ENCODE results near the gene MISP.

The MISP gene

DNA sequence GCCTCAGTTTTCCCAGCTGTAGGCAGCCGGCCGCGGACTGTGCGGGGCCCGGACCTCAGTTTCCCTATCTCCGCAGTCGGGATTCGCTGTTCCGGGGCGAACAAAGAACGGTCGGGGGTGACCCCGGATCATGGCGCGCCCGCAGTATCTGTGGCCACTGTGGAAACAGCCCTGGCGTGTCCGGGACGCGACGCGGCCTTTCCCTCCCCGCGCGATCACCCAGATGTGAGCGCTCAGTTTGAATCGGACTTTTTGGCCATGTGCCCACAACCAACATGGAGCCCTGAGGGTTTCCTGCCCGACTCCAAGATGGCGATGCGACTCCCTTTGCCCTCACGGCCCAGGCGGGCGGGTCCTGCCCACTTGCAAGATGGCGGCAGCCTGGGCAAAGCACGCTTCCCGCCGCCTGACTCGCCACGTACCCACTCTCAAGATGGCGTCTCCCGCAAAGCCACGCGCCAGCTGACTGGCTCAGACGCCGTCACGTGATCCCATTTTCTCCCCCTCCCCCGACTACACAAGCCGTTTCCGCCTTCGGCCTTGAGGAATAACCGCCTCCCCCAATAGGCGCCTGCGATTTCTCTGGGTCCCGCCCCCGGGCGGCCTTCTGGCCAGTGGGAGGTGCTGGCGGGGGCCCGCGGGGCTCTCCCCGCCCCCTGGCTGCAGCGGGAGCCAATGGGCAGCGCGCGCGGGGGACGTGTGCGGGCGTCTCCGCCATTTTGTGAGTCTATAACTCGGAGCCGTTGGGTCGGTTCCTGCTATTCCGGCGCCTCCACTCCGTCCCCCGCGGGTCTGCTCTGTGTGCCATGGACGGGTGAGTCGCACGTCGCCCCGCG is 46.0 kb downstream of the MISP start, which contains the start of gene PTBP1:
Gene PTBP1, plus strand, starts transcription at position 761 of the 836 bp plus-strand sequence. Its CDS starts 46 bp downstream, at position 807.
- FAIRE-seq, result peak; percentile 90
- peak; percentile 96 for DNase-seq (ENCODE audit: low spot score)

- FAIRE-seq, result peak; percentile 93
These were observed 46.9 kb downstream of the MISP start for GRCh38 chr19:797528-798414.

DNA sequence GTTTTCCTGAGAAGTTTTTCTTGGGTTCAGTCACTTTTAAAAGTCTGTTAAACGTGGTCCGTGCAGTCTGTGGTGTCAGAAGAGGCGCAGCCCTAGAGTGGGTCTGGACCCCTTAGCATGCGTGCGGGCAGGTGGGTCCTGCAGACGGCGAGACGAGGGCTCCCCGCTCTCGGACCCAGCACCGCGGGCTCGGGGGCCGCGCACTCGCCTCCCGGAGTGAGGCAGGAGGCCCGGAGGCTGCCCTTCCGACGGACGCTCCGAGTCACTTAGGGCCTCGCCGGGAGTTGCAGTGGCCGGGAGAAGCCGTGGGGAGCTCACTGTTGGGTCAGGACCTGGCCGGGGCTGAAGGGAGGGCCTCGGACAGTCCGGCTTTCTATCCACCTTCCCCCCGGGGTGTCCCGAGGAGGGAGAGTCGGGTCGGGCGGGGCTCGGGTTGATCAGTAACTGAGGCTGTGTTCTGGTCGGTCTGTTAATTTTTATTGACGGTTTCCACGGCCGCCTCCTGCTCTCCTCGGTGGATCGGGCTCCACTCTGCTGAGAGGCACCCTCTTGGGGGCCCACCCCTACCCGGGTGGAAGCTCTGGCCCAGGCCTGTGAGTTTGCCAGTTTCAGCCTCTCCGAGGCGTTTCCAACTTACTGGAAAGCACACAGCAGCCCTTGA is 47.6 kb downstream of the MISP start:
- no peak for FAIRE-seq
- DNase-seq (ENCODE audit: low spot score), result no peak

More at GRCh38 chr19:797528-798414, 46.9 kb downstream of the MISP start:
- DNase-seq (ENCODE audit: low spot score), result peak; percentile 93

- DNase-seq (ENCODE audit: low spot score), result no peak
- FAIRE-seq, result no peak
These were observed 48.4 kb downstream of the MISP start for GRCh38 chr19:799076-799881.

DNA sequence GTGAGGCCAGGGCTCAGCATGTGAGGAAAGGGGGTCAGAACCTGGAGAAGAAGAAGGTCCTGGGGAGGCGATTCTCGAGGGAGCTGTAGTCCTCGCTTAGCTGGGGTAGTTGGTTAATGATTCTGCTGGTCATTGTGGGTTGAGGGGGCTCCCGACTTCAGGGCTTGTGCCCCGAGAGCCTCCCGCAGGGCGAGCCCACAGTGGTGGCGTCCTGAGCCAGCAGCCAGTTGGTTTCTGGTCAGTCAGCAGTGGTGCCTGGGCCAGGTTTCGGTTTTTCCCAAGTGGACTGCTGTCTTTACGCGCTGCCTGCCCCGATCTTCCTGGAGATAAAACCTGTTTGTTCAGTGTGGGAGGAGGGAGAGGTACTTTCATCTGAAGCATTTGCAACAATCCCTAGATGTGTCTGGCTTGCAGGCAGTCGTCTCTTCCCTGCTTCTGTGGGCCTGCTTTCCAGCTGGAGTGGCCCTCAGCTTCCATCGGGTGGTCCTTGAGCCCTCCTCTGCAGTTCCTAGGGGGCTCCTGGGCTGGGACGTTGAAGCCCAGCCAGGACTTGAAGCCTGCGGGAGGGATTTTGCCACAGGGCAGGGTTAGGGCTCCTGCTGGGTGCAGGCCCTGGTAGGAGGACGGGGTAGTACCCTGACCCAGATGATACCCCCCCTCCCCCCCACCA is 49.6 kb downstream of the MISP start:
- no peak for FAIRE-seq
- DNase-seq (ENCODE audit: low spot score), result no peak

DNA sequence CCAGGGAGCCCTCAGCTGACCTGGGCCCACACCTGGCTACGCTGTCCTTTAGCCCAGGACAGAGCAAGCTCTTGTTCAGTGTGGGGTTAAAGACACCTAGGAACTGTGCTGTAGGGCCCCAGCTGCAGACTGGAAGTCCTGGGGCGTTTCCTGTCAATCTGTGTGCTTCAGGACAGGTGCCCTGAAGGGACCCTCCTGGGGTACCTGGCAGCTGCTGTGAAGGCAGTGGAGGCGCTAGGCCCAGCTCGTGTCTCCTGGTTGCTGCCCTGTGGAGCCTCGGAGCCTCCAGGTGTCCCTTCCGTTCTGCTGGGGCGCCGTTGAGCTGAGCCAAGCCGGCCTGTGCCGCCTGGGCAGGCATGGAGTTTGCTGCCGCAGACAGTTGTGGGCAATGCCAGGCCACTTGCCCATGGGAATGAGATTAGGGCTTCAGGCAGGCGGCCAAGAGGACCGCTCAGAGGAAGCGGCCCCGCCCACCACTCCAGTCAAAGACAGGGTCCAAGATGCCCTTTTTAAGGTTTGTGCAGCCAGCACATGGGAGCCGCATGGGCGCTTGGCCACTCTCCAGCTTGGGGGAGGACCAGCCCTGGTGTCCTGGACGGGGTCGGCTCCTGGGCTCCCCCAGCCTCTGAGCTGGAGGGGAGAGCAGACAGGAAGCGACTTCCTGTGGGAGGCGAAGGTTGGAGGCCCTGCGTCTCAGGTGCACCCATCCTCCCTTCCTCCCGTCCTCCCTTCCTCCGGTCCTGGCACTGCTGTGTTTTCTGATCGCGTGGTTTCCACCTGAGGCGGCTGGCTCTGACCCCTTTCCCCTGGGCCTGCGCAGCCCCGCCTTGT is 50.3 kb downstream of the MISP start:
- FAIRE-seq (no peak), DNase-seq (ENCODE audit: low spot score) (no peak)

DNA sequence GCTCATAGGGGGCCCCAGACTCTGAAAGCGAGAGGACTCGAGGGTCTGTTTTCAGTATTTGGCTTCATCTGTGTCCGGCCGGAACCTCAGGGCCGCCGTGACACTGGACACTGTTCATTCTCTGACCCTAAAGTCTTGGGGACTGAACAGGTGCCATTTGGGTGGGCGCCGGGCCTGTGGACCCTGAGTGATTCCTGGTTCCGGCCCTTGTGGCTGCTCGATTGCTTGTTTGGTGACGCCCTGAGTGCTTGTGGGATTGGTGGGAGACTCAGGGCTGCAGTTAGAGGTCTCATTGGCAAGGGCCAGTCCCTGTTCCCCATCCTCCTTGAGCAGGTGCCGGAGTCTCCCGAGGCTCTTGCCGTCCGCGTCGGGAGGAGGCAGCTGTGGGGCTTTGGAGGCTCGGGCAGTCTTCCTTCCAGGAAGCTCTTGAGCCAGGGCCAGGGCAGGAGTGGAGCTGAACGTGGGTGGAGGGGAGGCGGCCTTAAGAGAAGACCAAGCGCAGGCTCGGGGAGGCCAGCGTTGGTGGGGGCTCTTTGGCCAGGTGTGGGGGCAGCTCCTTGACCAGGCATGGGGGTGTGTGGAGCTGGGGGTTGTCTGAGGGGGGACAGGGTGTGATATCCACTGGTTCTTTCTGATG is 51.1 kb downstream of the MISP start:
- FAIRE-seq (no peak), DNase-seq (ENCODE audit: low spot score) (no peak)

DNA sequence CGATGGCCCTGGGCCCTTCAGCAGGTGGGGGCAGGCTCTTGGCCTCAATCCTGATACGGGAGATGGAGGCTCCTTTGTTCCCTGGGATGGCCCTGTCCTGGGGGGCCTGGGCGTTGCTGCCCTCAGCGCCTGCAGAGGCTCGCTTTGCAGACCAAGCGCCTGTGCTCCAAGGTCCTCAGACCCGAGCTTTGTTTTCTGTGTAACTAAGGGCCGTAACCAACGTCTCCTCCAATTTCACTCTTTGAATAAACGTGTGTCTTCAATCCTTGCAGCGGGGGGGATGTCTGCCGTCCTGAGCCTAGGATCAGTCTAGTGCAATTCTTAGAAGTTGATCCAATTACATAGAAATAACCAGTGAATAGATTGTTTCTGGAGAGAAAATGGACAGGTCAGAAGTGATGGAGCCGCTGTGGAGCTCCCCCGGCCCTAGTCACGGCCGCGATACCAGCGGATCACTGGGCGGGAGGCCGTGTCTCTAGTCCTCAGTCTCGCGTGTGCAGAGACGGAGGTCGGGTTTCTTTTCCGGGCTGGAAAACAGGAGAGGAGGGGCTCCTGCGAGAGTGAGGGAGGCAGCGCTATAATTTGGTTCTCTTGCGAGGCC is 51.7 kb downstream of the MISP start:
- FAIRE-seq (no peak), DNase-seq (ENCODE audit: low spot score) (no peak)

DNA sequence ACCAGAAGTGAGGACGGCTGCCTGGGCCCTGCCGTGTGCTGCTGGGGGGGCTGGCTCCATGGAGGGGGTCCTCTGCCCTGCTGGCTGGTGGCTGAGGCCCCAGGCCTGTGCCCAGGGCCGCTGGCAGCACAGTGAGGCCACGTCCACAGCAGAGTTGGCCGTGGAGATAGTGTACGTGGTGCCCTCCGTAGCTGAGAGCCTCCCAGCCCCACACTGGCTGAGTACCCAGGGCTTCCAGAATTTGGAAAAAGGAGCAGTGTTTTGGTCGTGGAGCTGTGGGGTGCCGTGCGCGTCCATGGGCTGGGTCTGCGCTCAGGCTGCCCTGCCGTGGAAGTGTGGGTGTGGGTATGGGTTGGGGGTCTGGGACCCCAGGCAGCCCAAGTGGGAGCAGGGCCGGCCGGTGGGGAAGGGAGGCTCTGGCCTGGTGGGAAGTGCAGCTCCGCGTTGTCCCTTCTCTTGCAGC is 52.2 kb downstream of the MISP start:
- DNase-seq (ENCODE audit: low spot score) (no peak), FAIRE-seq (no peak)

- no peak for DNase-seq (ENCODE audit: low spot score)
- FAIRE-seq, result no peak
These were observed 52.9 kb downstream of the MISP start for GRCh38 chr19:803686-804418.

GRCh38 chr19:804419-805165 is 53.7 kb downstream of the MISP start:
- DNase-seq (ENCODE audit: low spot score), result no peak
- no peak for FAIRE-seq

GRCh38 chr19:805166-805551 is 54.2 kb downstream of the MISP start:
- no peak for DNase-seq (ENCODE audit: low spot score)
- no peak for FAIRE-seq

DNA sequence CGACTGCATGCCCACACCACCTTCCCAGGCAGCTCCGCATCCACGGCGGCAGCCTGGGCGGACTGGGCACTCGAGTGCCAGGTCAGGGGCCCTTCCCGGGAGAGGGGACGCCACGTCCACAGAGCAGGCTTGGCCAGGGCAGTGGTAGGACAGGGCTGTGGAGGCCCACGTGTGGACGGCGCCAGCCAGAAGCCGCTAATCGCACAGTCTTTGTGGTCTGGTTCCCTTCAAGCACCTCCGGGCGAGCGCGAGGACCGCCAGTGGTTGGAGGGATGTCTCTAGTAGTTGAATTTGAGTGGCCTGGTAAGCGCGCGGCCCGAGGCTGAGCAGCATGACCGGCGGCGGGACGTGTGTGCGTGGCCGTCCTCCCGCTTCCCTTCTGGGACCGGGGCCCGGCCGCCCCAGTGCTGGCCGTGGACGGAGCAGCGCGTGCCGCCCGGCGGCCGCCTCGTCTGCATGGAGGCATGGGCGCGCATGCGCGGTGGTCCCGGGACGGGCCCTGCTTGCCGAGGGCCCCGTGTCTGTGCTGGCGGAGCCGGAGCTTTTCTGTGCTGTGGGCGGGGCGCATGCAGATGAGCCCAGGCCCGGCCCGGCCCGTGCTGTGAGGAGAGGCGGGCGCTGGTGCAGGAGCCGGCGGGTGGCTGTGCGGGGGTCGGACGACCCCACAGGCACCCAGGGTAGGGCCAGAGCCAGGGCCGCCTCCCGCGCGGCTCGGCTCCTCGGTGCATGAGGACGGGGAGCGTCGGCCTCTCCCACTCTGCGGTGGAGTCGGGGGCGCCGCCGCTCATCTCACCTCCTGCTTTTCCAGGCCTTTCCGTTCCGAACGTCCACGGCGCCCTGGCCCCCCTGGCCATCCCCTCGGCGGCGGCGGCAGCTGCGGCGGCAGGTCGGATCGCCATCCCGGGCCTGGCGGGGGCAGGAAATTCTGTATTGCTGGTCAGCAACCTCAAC is 55.0 kb downstream of the MISP start:
- FAIRE-seq (no peak), DNase-seq (ENCODE audit: low spot score) (no peak)

GRCh38 chr19:806815-807421 is 56.0 kb downstream of the MISP start:
- no peak for DNase-seq (ENCODE audit: low spot score)

DNA sequence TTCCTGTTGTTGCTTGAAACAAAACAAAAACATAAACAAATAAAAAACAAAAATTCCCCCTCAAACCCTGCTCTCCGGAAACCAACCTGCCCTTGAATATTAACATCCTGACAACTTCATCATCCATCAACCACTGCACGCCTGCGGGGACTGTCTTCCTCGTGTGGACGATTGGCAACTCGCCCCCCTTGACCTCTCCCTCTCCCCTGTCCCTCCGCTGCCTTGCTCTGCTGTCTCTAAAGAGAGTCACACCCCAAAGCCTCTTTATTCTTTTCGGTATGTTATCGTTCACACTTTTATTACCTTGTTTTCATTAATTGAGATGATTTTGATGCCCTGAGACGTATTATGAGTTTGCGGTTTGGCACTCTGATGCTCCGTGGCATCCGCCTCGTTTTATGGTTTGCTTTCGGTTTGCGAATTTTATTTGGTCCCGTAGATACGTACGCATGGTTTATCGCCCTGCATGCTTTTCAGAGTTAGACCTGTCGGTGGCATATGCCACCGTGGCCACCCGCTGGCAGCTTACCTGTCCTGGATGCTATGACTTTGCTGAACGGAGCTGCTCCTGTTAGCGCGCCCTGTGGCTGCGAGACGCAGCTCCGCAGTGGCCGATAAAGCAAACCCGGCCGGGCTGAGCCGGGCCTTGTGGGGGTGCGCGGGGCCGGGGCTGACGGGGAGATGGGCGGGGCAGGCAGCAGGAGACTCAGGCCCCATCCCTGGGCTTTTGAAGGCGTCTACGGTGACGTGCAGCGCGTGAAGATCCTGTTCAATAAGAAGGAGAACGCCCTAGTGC is 56.9 kb downstream of the MISP start:
- DNase-seq (ENCODE audit: low spot score) (no peak), FAIRE-seq (no peak)

More at GRCh38 chr19:806815-807421, 56.0 kb downstream of the MISP start:
- FAIRE-seq, result no peak
